Measurements from ENCODE around the gene TBPL2.

The TBPL2 gene

GRCh38 chr14:55446127-55446736 lies 5.8 kb upstream of the TBPL2 start:
- no peak overlapping the region for H3K27ac ChIP-seq
- DNase-seq (ENCODE audit: low spot score): no peak
- no peak overlapping the region for H3K4me3 ChIP-seq
- TF ChIP-seq CTCF (IDR thresholded peaks at IDR 0.05): peak; percentile 42

DNA sequence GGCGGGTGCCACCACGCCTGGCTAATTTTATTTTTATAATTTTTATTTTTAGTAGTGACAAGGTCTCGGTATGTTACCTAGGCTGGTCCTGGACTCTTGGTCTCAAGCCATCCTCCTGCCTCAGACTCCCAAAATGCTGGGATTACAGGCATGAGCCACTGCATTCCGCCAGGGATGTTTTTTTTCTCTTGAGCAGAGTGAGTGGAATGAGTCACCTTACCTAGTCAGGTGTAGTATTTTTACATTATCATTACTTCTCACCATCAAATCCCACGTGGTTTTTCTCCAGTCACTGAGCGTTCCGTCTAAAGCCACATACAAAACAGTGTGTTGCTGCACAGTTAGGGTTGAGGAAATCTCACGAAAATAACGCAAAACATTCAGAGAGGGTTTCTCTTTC lies 870 bp upstream of the TBPL2 start:
- no peak overlapping the region for H3K27ac ChIP-seq
- no peak overlapping the region for H3K4me3 ChIP-seq
- DNase-seq (ENCODE audit: low spot score): no peak
- no peak for TF ChIP-seq CTCF (IDR thresholded peaks at IDR 0.05)

DNA sequence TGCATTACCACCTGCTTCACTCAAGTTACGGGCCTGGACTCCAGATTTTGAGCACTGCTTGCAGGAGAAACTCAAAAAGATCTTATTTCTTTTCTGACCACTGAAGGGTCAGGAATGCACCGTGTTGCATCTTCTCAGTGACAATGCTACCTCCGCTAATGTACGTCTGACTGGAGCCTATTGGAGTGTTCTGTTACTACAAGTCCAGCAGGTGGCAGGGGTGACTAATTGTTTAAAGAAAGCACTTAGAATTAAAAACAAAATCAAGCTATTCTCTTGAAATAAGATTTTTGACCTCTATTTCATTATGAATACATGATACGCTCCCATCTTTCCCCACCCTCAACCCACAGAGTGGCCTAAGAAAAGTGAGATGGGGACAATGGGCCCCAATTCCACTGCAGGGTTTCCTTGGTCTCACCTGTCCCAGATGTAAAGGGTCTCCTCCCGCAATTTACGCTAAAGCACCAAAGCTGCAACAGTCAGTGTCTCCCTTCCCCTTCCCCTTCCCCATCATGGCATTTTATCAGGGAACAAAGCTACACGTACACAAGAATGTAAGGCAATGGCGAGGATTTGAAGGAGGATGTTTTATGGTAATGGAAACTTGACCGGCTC lies 2.2 kb downstream of the TBPL2 start:
- no peak overlapping the region for H3K27ac ChIP-seq
- TF ChIP-seq CTCF (IDR thresholded peaks at IDR 0.05): no peak
- DNase-seq (ENCODE audit: low spot score): no peak
- H3K4me3 ChIP-seq: no peak overlapping the region

- TF ChIP-seq CTCF (IDR thresholded peaks at IDR 0.05): no peak
- no peak overlapping the region for H3K27ac ChIP-seq
- no peak for DNase-seq (ENCODE audit: low spot score)
- H3K4me3 ChIP-seq: no peak overlapping the region
Observed at GRCh38 chr14:55436931-55437330, 3.5 kb downstream of the TBPL2 start.

GRCh38 chr14:55436519-55436918 lies 3.9 kb downstream of the TBPL2 start:
- Histone ChIP-seq H3K27ac (no peak overlapping the region), H3K4me3 (no peak overlapping the region)
- TF ChIP-seq CTCF (IDR thresholded peaks at IDR 0.05): no peak
- no peak for DNase-seq (ENCODE audit: low spot score)

DNA sequence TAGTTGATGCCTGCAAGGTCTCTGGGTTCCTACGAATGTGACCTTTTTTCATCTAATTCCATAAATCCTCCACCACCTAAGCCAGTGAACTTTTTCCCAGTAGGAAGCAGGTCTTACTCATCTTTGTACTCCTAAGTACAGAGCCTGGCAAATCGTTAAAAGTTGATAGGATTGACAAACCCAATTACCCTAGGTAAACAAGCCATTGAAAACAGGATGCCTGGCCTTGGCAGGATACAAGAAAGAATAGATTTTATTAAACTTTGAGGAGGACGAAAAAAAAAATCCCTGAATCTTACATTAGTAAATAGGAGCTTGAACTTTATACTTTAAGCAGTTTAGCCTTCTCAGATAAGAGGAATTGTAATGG lies 5.6 kb downstream of the TBPL2 start:
- Histone ChIP-seq H3K27ac (no peak overlapping the region), H3K4me3 (no peak overlapping the region)
- no peak for DNase-seq (ENCODE audit: low spot score)
- no peak for TF ChIP-seq CTCF (IDR thresholded peaks at IDR 0.05)

Measured in coronary artery (tissue), 2 donors.